ENCODE measurements around the gene ST8SIA1.
A peak's percentile ranks its signal among the peaks of the same experiment; 100 is the strongest.

The ST8SIA1 gene

DNA sequence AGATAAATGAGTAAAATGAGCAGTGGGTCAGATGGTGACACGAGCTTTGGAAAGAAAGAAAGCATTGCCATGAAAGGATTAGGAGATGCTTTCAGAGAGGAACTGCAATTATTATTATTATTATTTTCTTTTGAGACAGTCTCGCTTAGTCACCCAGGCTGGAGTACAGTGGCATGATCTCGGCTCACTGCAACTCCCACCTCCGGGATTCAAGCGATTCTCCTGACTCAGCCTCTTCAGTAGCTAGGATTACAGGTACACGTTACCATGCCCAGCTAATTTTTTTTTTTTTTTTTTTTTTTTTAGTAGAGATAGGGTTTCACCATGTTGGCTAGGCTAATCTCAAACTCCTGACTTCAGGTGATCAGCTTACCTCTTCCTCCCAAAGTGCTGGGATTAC lies 77.4 kb downstream of the ST8SIA1 start:
- Histone ChIP-seq H3K4me1 (ENCODE audit: control extremely low read depth in 1 of 4, control insufficient read depth in 4 of 4, insufficient read depth in 4 of 4, low read length in 3 of 4) (no peaks in the 10 kb centered on the region), H3K9me3 (ENCODE audit: control extremely low read depth in 1 of 5, control insufficient read depth in 4 of 5, insufficient read depth in 2 of 5, low read depth in 1 of 5, low read length in 4 of 5) (no peaks in the 10 kb centered on the region), H3K4me3 (ENCODE audit: control insufficient read depth in 1 of 7, extremely low read depth in 1 of 7, insufficient read depth in 4 of 7, low read depth in 2 of 7, low read length in 6 of 7) (no peak overlapping the region), H3K27me3 (replicated peaks in 2 of 5; ENCODE audit: control insufficient read depth in 4 of 5, insufficient read depth in 5 of 5, low read length in 4 of 5) (peaks cover 11 to 75% (median 33%) of the 10 kb centered on the region in 5 experiments), H3K27ac (ENCODE audit: insufficient read depth in 1 of 2, low read depth in 1 of 2, low read length in 2 of 2, poor library complexity in 1 of 2, severe bottlenecking in 2 of 2) (no peak overlapping the region), H3K36me3 (ENCODE audit: control insufficient read depth in 4 of 4, insufficient read depth in 4 of 4, low read length in 3 of 4) (no peaks in the 10 kb centered on the region)
- ChIA-PET CTCF (no interaction called here), POLR2A (no interaction called here)
- WGBS (ENCODE audit: insufficient coverage) = no CpG with 5 or more reads among the region's 6 CpGs
- DNase-seq = no peak

GRCh38 chr12:22256605-22257004 lies 77.9 kb downstream of the ST8SIA1 start:
- Histone ChIP-seq H3K4me1 (ENCODE audit: control extremely low read depth in 1 of 4, control insufficient read depth in 4 of 4, insufficient read depth in 4 of 4, low read length in 3 of 4) (no peaks in the 10 kb centered on the region), H3K36me3 (ENCODE audit: control insufficient read depth in 4 of 4, insufficient read depth in 4 of 4, low read length in 3 of 4) (no peaks in the 10 kb centered on the region), H3K27me3 (replicated peaks in 2 of 5; ENCODE audit: control insufficient read depth in 4 of 5, insufficient read depth in 5 of 5, low read length in 4 of 5) (peaks cover 10 to 80% (median 33%) of the 10 kb centered on the region in 5 experiments), H3K27ac (ENCODE audit: insufficient read depth in 1 of 2, low read depth in 1 of 2, low read length in 2 of 2, poor library complexity in 1 of 2, severe bottlenecking in 2 of 2) (no peak overlapping the region), H3K9me3 (ENCODE audit: control extremely low read depth in 1 of 5, control insufficient read depth in 4 of 5, insufficient read depth in 2 of 5, low read depth in 1 of 5, low read length in 4 of 5) (no peaks in the 10 kb centered on the region), H3K4me3 (ENCODE audit: control insufficient read depth in 1 of 7, extremely low read depth in 1 of 7, insufficient read depth in 4 of 7, low read depth in 2 of 7, low read length in 6 of 7) (no peak overlapping the region)
- WGBS (ENCODE audit: insufficient coverage) = no CpG with 5 or more reads among the region's 1 CpG
- ChIA-PET CTCF (no interaction called here), POLR2A (no interaction called here)
- DNase-seq = no peak

GRCh38 chr12:22256041-22256441 lies 78.5 kb downstream of the ST8SIA1 start:
- peaks cover 0 to 3% (median 2%) of the 10 kb centered on the region in 4 experiments for H3K4me1 ChIP-seq (ENCODE audit: control extremely low read depth in 1 of 4, control insufficient read depth in 4 of 4, insufficient read depth in 4 of 4, low read length in 3 of 4)
- H3K9me3 ChIP-seq (ENCODE audit: control extremely low read depth in 1 of 5, control insufficient read depth in 4 of 5, insufficient read depth in 2 of 5, low read depth in 1 of 5, low read length in 4 of 5) = no peaks in the 10 kb centered on the region
- H3K27ac ChIP-seq (ENCODE audit: insufficient read depth in 1 of 2, low read depth in 1 of 2, low read length in 2 of 2, poor library complexity in 1 of 2, severe bottlenecking in 2 of 2) = no peak overlapping the region
- H3K36me3 ChIP-seq (ENCODE audit: control insufficient read depth in 4 of 4, insufficient read depth in 4 of 4, low read length in 3 of 4) = no peaks in the 10 kb centered on the region
- peaks cover 10 to 82% (median 33%) of the 10 kb centered on the region in 5 experiments for H3K27me3 ChIP-seq (replicated peaks in 2 of 5; ENCODE audit: control insufficient read depth in 4 of 5, insufficient read depth in 5 of 5, low read length in 4 of 5)
- H3K4me3 ChIP-seq (ENCODE audit: control insufficient read depth in 1 of 7, extremely low read depth in 1 of 7, insufficient read depth in 4 of 7, low read depth in 2 of 7, low read length in 6 of 7) = no peak overlapping the region
- DNase-seq = no peak
- WGBS (ENCODE audit: insufficient coverage) = 98% methylated on average over 6 of the region's 7 CpGs
- POLR2A ChIA-PET = no interaction called here
- CTCF ChIA-PET = no interaction called here

DNA sequence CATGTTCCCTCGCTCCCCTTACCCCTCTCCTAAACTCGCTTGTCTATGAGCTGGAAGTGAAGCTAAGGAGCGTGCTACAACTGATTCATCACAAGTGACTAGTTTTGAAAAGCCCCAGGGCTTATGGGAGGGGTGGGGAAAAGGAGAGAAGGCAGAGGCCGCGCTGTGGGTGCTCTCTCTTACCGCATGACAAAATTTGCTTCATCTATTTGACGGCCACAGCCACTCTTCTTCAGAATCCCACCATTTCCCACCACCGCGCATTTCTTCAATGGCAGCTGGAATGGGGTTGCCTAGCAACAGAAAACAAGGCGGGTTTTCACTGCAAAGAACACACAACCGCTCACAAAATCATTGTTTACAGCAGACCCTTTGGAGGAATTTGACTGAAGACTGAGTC lies 79.4 kb downstream of the ST8SIA1 start:
- Histone ChIP-seq H3K27me3 (replicated peaks in 2 of 5; ENCODE audit: control insufficient read depth in 4 of 5, insufficient read depth in 5 of 5, low read length in 4 of 5) (peaks cover 10 to 78% (median 37%) of the 10 kb centered on the region in 5 experiments), H3K4me3 (ENCODE audit: control insufficient read depth in 1 of 7, extremely low read depth in 1 of 7, insufficient read depth in 4 of 7, low read depth in 2 of 7, low read length in 6 of 7) (no peak overlapping the region), H3K9me3 (ENCODE audit: control extremely low read depth in 1 of 5, control insufficient read depth in 4 of 5, insufficient read depth in 2 of 5, low read depth in 1 of 5, low read length in 4 of 5) (no peaks in the 10 kb centered on the region), H3K4me1 (ENCODE audit: control extremely low read depth in 1 of 4, control insufficient read depth in 4 of 4, insufficient read depth in 4 of 4, low read length in 3 of 4) (peaks cover 0 to 10% (median 6%) of the 10 kb centered on the region in 4 experiments), H3K36me3 (ENCODE audit: control insufficient read depth in 4 of 4, insufficient read depth in 4 of 4, low read length in 3 of 4) (no peaks in the 10 kb centered on the region), H3K27ac (ENCODE audit: insufficient read depth in 1 of 2, low read depth in 1 of 2, low read length in 2 of 2, poor library complexity in 1 of 2, severe bottlenecking in 2 of 2) (no peak overlapping the region)
- no peak for DNase-seq
- ChIA-PET CTCF (no interaction called here), POLR2A (no interaction called here)
- WGBS (ENCODE audit: insufficient coverage) = 100% methylated on average over 4 of the region's 11 CpGs

GRCh38 chr12:22254478-22254877 lies 80.0 kb downstream of the ST8SIA1 start:
- Histone ChIP-seq H3K36me3 (ENCODE audit: control insufficient read depth in 4 of 4, insufficient read depth in 4 of 4, low read length in 3 of 4) (no peaks in the 10 kb centered on the region), H3K4me1 (ENCODE audit: control extremely low read depth in 1 of 4, control insufficient read depth in 4 of 4, insufficient read depth in 4 of 4, low read length in 3 of 4) (peaks cover 0 to 10% (median 6%) of the 10 kb centered on the region in 4 experiments), H3K27me3 (replicated peaks in 2 of 5; ENCODE audit: control insufficient read depth in 4 of 5, insufficient read depth in 5 of 5, low read length in 4 of 5) (peaks cover 10 to 82% (median 39%) of the 10 kb centered on the region in 5 experiments), H3K27ac (ENCODE audit: insufficient read depth in 1 of 2, low read depth in 1 of 2, low read length in 2 of 2, poor library complexity in 1 of 2, severe bottlenecking in 2 of 2) (no peak overlapping the region), H3K9me3 (ENCODE audit: control extremely low read depth in 1 of 5, control insufficient read depth in 4 of 5, insufficient read depth in 2 of 5, low read depth in 1 of 5, low read length in 4 of 5) (no peaks in the 10 kb centered on the region), H3K4me3 (ENCODE audit: control insufficient read depth in 1 of 7, extremely low read depth in 1 of 7, insufficient read depth in 4 of 7, low read depth in 2 of 7, low read length in 6 of 7) (no peak overlapping the region)
- no peak for DNase-seq
- 100% methylated on average over 3 of the region's 7 CpGs for WGBS (ENCODE audit: insufficient coverage)
- POLR2A ChIA-PET = interaction anchor here (0.7 kb wide), 1 partner anchor 124 kb away, joined by 3 read pairs; no protein-coding TSS in a partner anchor
- CTCF ChIA-PET = no interaction called here

GRCh38 chr12:22252057-22252456 lies 82.5 kb downstream of the ST8SIA1 start:
- Histone ChIP-seq H3K4me1 (ENCODE audit: control extremely low read depth in 1 of 4, control insufficient read depth in 4 of 4, insufficient read depth in 4 of 4, low read length in 3 of 4) (peaks cover 0 to 10% (median 6%) of the 10 kb centered on the region in 4 experiments), H3K9me3 (ENCODE audit: control extremely low read depth in 1 of 5, control insufficient read depth in 4 of 5, insufficient read depth in 2 of 5, low read depth in 1 of 5, low read length in 4 of 5) (no peaks in the 10 kb centered on the region), H3K27me3 (replicated peaks in 2 of 5; ENCODE audit: control insufficient read depth in 4 of 5, insufficient read depth in 5 of 5, low read length in 4 of 5) (peaks cover 10 to 77% (median 43%) of the 10 kb centered on the region in 5 experiments), H3K27ac (ENCODE audit: insufficient read depth in 1 of 2, low read depth in 1 of 2, low read length in 2 of 2, poor library complexity in 1 of 2, severe bottlenecking in 2 of 2) (no peak overlapping the region), H3K36me3 (ENCODE audit: control insufficient read depth in 4 of 4, insufficient read depth in 4 of 4, low read length in 3 of 4) (no peaks in the 10 kb centered on the region), H3K4me3 (ENCODE audit: control insufficient read depth in 1 of 7, extremely low read depth in 1 of 7, insufficient read depth in 4 of 7, low read depth in 2 of 7, low read length in 6 of 7) (no peak overlapping the region)
- WGBS (ENCODE audit: insufficient coverage) = no CpG with 5 or more reads among the region's 3 CpGs
- no peak for DNase-seq
- POLR2A ChIA-PET = no interaction called here
- CTCF ChIA-PET = no interaction called here

GRCh38 chr12:22250762-22251161 lies 83.7 kb downstream of the ST8SIA1 start:
- WGBS (ENCODE audit: insufficient coverage) = 39% methylated on average over 2 of the region's 2 CpGs
- no peak overlapping the region for H3K4me3 ChIP-seq (ENCODE audit: control insufficient read depth in 1 of 7, extremely low read depth in 1 of 7, insufficient read depth in 4 of 7, low read depth in 2 of 7, low read length in 6 of 7)
- H3K27me3 ChIP-seq (replicated peaks in 2 of 5; ENCODE audit: control insufficient read depth in 4 of 5, insufficient read depth in 5 of 5, low read length in 4 of 5) = peaks cover 7 to 76% (median 39%) of the 10 kb centered on the region in 5 experiments
- peaks cover 0 to 10% (median 6%) of the 10 kb centered on the region in 4 experiments for H3K4me1 ChIP-seq (ENCODE audit: control extremely low read depth in 1 of 4, control insufficient read depth in 4 of 4, insufficient read depth in 4 of 4, low read length in 3 of 4)
- H3K36me3 ChIP-seq (ENCODE audit: control insufficient read depth in 4 of 4, insufficient read depth in 4 of 4, low read length in 3 of 4) = no peaks in the 10 kb centered on the region
- H3K9me3 ChIP-seq (ENCODE audit: control extremely low read depth in 1 of 5, control insufficient read depth in 4 of 5, insufficient read depth in 2 of 5, low read depth in 1 of 5, low read length in 4 of 5) = no peaks in the 10 kb centered on the region
- no peak overlapping the region for H3K27ac ChIP-seq (ENCODE audit: insufficient read depth in 1 of 2, low read depth in 1 of 2, low read length in 2 of 2, poor library complexity in 1 of 2, severe bottlenecking in 2 of 2)
- DNase-seq = peak; percentile 71 to 89 (median 89)
- CTCF ChIA-PET = no interaction called here
- POLR2A ChIA-PET = interaction anchor here (0.6 kb wide), 1 partner anchor 25 kb away, joined by 5 read pairs; no protein-coding TSS in a partner anchor
